IPS DF 4.7 (cell line): ENCODE results near the gene INPP5A.

Experiments used
- DNase-seq: peaks from one replicate; pipeline ENCODE4 v3.0.0-alpha.2; 2013; ENCODE audit warnings: low spot score; ENCODE audit errors: extremely low read depth

The INPP5A gene

GRCh38 chr10:132714986-132715775 lies 177.6 kb downstream of the INPP5A start:
- no peak for DNase-seq

DNA sequence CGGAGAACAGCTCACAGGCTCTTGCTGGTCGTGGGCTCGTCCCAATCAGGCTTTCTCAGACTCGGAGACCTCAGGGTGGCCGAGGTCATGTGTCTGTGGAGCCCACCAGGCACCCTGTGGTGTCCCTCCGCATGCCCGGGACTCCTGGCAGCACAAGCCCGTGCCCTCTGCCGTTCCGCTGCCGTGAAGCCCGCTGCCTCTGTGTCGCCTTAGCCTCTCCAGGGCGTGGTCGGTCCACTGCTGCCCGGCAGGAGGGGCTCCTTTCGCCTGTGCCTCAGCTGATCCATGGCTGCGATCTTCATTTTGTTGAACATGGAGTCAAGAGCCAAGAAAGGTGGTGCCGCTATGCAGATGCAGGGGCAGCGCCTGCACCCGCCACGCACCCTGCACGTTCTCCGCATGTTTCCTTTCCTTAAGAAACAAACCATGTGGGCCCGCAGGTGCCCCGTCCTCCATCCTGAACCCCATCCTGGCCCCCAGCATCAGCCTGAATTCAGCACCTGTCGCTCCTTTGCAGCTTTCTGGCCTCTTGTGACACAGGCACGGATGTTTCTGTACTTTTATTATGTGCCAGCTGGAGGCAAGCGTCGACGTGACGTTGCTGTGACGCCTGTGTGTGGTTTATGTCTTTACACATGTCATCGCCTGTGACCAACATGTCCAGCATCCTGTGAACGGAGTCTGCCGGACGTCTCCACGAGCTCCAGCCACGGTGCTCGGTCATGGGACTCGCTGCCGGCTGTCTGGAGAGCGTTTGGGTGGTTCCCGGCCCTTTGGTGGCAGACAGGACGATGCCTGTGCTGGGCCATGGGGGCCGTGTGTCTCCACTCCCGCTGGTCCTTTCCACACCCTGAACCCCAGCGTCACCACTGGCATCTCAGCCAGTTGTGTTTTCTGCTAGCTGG lies 178.4 kb downstream of the INPP5A start:
- no peak for DNase-seq

- no peak for DNase-seq
Observed at GRCh38 chr10:132716691-132717490, 179.3 kb downstream of the INPP5A start.

DNA sequence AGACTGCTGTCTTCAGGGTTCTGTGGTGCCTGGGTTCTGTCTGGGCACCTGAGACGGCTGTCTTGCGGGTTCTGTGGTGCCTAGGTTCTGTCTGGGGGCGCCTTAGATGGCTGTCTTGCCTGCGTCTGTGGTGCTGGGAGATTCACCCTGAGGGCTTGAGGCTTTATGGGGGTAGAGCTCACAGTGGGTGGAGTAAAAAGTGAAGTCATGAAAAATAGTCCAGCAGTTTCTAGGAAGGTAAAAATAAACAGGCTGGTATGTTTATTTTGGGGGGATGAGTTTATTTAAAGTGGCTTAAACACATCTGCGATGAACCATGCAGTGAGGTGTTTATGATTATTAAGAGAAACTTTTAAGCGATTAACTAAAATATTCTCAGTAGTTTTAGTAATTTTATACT lies 184.1 kb downstream of the INPP5A start:
- DNase-seq, result no peak

GRCh38 chr10:132722394-132723329 lies 185.1 kb downstream of the INPP5A start:
- DNase-seq, result no peak

- no peak for DNase-seq
Observed at GRCh38 chr10:132723330-132723970, 185.9 kb downstream of the INPP5A start.

DNA sequence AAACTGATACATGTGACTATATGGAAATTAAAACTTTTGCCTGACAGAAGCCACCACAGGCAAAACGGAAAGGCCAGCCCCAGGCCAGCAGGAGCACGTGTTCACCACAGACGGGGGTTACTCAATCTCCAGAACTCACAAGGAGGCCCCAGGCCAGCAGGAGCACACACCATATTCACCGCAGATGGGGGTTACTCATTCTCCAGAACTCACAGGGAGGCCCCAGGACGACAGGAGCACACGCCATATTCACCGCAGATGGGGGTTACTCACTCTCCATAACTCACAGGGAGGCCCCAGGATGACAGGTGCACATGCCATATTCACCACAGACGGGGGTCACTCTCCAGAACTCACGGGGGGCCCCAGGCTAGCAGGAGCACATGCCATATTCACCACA lies 186.9 kb downstream of the INPP5A start:
- DNase-seq, result no peak

GRCh38 chr10:132725202-132725601 lies 187.6 kb downstream of the INPP5A start:
- no peak for DNase-seq

GRCh38 chr10:132726194-132726593 lies 188.6 kb downstream of the INPP5A start:
- no peak for DNase-seq

- DNase-seq, result no peak
Observed at GRCh38 chr10:132726951-132727350, 189.4 kb downstream of the INPP5A start.

GRCh38 chr10:132727411-132727810 lies 189.8 kb downstream of the INPP5A start:
- DNase-seq, result no peak

DNA sequence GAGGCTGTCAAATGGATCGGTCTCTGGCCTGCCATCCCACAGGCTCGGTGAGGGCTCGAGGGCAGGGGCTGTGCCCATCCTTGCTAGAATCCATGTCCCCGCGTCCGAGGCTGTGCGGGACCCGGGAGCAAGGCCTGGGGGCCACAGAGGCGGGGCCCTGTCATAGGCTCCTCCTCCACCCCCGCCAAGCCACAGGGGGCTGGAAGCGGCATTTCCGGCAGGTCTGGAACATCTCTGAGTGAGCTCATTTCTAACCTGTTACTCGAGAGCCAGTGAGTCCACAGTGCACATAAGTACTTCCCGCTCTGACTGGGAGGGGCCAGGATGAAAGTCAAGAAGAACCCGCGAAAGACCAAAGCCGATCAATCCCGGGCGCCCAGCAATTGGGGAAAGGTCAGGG lies 190.7 kb downstream of the INPP5A start:
- DNase-seq, result no peak

- no peak for DNase-seq
Observed at GRCh38 chr10:132728741-132729140, 191.2 kb downstream of the INPP5A start.

DNA sequence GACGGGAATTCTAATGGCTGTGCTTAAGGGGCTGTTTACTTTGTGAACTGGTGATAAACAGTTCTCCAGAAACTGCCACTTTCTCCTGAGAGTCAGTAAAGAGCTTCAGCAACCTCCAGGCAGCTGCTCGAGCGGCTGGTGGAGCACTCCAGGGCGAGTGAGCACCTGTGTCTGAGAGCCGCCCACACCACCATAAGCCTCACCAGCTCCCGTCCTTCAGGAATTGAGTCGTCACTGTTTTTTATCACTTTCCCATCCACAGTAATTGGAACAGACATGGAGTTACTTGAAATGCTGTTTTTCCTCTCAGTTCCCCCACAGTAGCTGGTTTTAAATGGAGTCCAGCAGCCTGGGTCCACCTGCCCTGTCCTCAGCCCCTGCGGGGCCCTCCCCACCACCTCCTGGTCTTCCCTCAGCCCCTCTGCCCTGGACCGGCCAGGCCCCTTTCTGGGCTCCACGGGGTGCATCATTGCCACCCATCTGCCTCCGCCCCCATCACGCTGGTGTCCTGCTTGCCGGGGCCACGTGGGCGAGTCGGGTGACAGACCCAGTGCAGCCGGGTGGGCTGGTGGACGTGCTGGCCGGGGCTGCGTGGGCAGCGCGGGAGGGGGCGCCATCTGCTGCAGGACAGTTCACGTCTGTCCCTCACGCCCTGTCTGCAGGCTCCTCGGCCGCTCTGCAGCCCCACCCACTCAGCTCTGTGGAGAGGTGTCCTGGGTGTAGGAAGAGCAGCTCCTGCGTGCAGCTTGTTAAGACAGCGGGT lies 192.4 kb downstream of the INPP5A start:
- no peak for DNase-seq

GRCh38 chr10:132730573-132730953 lies 193.0 kb downstream of the INPP5A start:
- no peak for DNase-seq

DNA sequence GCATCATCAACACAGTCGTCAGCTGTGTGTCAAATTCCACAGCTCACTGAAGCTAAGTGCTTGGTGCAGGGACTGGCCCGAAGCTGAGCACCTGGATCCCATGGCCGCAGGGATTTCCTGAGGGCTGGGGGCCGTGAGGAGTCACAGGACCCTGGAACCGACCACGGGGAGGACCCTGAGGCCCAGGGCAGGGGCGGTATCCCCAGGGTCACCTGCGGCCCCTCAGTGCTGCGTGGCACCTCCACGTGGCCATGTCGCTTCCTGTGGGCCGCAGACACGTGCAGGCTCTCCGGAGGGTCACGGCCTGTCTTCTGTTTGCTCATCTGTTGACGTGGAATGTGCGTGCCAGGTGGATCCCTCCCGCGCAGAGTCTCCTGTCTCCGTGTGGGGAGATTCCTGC lies 194.9 kb downstream of the INPP5A start:
- DNase-seq, result no peak

- no peak for DNase-seq
Observed at GRCh38 chr10:132733926-132734325, 196.3 kb downstream of the INPP5A start.

- DNase-seq, result no peak
Observed at GRCh38 chr10:132735341-132735775, 197.8 kb downstream of the INPP5A start.

GRCh38 chr10:132735923-132736391 lies 198.4 kb downstream of the INPP5A start:
- no peak for DNase-seq
